GM18498 (cell line): Measurements from ENCODE around the gene PDHX.

ENCODE experiments used
- ATAC-seq: cut with Tn5 transposase; IDR thresholded peaks from one replicate; pipeline ENCODE4 v1.9.1; 2021; ENCODE audit warnings: mild to moderate bottlenecking, moderate library complexity; ENCODE audit not compliant: unreplicated experiment

The PDHX gene

GRCh38 chr11:34953955-34954354, 37.5 kb downstream of the PDHX start:
- ATAC-seq = no peak

GRCh38 chr11:34957206-34957605, 40.8 kb downstream of the PDHX start:
- ATAC-seq = no peak

DNA sequence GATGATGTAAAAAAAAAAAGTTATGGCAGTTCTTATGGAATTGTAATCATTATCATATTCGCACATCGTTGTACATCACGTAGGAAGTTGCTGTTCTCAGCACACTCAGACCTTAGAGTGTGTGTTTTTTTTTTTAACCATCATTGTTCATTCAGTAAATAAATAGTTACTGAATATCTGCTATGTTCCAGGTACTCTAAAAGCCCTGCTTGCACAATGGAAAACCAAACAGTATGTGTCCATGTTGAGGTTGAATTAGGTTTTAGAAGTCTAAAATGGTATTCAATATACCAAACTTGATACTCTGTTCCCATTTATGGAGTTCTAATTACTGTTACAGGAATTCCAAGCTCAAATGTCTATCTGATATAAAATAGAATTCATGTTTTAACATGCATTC, 41.2 kb downstream of the PDHX start:
- no peak for ATAC-seq

DNA sequence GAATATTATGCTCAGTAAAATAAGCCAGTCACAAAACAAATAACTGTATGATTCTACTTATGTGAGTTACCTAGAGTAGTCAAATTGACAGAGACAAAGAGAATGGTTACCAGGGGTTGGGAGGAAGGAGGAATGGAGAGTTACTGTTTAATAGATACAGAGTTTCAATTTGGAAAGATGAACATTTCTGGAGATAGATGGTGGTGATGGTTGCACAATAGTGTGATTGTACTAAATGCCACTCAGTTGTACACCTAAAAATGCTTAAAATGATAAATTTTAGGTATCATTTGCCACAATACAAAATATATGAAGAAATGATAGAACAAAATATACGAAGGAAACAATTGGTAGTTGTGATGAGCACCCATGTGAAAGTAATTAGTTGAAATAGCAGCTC, 43.4 kb downstream of the PDHX start:
- ATAC-seq = no peak

- no peak for ATAC-seq
Measured at GRCh38 chr11:34960277-34960676, 43.9 kb downstream of the PDHX start.

DNA sequence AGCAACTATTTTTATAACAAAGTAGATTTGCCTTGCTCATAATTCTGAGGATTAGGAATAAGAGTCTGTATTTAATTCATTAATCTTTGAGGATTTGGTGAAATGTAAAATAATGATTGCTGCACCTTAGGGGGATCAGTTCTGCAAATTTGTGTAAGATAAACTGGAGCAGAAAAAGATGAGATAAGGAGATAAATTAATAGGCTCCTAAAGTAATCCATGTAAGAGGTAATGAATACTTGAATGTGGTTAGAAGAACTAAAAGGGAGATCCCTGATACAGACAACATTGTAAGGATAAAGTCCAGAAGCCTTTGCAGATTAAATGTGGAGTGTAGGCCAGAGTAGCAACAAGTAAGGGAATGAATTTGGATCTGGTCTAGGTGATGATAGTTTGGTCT, 45.6 kb downstream of the PDHX start:
- no peak for ATAC-seq

GRCh38 chr11:34963351-34963750, 46.9 kb downstream of the PDHX start:
- no peak for ATAC-seq

GRCh38 chr11:34964610-34965331, 48.4 kb downstream of the PDHX start:
- ATAC-seq = no peak

DNA sequence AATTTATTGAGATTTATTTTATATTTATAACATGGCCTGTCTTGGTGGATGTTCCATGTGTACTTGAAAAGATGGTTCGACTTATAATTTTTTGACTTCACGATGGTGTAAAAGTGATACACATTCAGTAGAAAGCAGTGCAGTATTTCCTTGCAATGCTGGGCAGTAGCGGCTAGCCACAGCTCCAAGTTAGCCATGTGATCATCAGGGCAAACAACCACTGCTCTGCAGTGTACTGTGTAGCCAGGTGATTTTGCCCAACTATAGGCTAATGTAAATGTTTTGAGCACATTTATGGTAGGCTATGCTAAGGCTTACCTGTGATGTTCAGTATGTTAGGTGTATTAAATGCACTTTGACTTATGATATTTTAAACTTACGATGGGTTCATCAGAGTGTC, 52.4 kb downstream of the PDHX start:
- no peak for ATAC-seq

- ATAC-seq = no peak
Measured at GRCh38 chr11:34970033-34970432, 53.6 kb downstream of the PDHX start.

DNA sequence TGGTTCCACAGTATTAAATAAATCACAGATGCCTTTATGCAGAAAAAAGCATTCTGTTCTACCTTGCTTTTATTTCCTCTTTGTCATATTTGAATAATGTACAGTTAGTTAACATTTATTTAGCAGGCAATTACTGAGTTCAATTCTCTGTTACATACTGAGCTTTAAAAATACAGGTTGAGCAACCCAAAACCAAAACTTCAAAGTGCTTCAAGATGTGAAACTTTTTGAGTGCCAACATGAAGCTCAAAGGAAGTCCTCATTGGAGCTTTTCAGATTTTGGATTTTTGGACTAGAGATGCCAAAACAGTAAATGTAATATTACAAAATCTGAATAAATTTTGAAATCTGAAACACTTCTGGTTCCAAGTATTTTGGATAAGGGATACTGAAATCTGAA, 54.1 kb downstream of the PDHX start:
- no peak for ATAC-seq

DNA sequence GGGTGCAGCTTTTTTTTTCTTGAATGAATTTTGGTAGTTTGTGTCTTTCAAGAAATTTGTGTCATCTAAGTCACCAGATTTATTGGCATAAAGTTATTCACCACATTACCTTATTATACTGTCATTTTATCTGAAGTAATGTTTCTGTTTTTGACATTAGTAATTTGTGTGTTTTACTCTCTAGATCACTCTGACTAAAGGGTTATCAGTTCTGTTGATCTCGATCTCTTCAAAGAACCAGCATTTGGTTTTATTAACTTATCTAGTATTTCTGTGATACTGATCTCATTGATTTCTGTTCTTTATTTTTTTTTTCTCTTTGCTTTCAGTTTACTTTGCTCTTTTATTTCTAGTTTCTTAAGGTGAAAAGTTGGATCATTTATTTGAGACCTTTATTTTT, 55.5 kb downstream of the PDHX start:
- ATAC-seq = no peak

DNA sequence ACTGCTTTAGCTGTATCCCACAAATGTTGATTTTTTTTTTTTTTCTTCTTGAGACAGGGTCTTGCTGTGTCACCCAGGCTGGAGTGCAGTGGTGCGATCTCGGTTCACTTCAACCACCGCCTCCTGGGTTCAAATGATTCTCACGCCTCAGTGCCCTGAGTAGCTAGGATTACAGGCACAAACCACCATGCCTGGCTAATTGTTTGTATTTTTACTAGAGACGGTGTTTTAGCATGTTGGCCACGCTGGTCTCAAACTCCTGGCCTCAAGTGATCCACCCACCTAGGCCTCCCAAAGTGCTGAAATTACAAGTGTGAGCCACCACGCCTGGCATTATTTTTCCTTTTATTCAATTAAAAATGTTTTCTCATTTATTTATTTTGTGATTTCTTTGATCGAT, 55.9 kb downstream of the PDHX start:
- ATAC-seq = no peak

- no peak for ATAC-seq
Measured at GRCh38 chr11:34972892-34973291, 56.5 kb downstream of the PDHX start.

GRCh38 chr11:34975482-34975881, 59.1 kb downstream of the PDHX start:
- no peak for ATAC-seq

DNA sequence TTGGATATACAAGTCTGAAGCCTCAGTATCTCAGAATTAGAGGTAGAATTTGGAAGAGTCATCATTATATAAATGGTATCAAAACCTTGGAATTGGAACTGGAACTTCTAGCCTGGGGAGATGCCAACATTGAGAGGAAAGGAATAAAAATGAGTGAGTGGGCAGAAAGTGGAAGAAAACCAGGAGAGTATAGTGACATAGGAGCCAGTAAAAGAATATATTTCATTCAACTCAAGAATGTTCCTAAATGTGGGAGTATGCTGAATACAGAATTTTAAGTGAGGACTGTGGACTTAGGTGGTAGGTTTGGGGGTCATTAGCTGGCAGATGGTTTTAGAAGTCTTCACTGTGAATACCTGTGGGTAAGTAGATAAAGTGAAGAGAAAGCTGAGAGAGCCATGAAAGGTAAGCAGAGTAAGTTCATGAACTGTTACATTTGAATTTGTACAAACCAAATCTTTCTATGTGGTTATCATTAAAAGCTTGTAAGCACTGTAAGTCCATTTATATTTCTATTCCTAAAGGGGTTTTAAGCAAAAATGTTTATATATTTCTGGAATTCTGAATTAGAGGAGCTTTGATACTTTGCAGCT, 60.2 kb downstream of the PDHX start:
- no peak for ATAC-seq

GRCh38 chr11:34977089-34977912, 60.9 kb downstream of the PDHX start:
- ATAC-seq = no peak

GRCh38 chr11:34978236-34979191, 62.1 kb downstream of the PDHX start:
- ATAC-seq = no peak

DNA sequence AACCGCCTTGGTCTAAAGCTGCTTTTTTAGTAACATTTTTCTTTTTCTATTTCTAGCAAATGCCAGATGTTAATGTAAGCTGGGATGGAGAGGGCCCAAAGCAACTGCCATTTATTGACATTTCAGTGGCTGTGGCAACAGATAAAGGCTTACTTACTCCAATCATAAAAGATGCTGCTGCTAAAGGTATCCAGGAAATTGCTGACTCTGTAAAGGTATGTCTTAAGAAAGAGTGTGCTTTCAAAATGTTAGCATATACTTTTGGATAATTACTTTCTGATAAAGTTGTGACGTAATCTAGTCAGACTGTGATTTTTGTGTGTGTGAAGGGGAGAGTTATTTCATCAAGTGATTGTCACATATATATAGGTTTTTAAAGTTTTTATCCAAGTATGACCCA, 68.1 kb downstream of the PDHX start:
- ATAC-seq = no peak

- ATAC-seq = no peak
Measured at GRCh38 chr11:34986883-34987520, 70.6 kb downstream of the PDHX start.
